Stimulated activated CD4-positive, alpha-beta T cell treated with anti-CD3 and anti-CD28 coated beads, Interleukin-1b, Interleukin-23, amount 100 ng/mL, for 4 hours (primary cell): ENCODE measurements around the gene CGGBP1.
"Not testable (repeated sequence)": the region's sequence is repeated elsewhere in the genome, so short reads cannot be mapped to it uniquely, and the experiment has no call there.

ENCODE experiments used
- DNase-seq, 2 donors: peaks; one replicate each; pipeline ENCODE4 v3.0.0-alpha.2; 2020; ENCODE audit warnings: low read depth in 2 of 2

The CGGBP1 gene

DNA sequence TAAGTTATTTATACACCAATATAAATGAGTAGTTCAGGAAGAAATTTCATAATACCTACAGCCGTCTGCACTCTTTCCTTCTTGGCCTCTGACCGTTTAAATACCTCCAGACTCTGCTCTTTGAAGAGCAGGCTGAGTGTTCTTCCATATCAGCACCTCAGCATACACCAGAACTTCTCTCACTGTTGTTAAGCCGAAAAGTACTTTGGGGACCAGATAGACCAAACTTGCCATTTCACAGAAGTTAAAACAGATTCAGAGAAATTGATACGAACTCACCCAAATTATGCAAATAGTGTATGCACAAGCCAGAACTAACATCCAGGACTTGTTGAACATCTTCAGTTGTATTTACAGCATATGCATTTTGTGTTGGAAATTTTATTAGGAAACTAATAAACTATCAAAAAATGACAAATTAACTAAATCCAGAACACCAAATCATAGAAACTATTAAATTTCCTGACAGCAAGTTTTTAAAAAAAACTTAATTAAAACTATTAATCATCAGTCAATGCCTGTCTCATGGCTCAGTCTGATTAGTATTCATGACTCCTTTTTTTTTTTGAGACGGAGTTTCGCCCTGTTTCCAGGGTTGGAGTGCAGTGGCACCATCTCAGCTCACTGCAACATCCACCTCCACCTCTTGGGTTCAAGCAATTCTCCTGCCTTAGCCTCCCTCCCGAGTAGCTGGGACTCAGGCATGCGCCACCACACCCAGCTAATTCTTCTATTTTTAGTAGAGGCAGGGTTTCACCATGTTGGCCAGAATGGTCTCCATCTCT, 24.1 kb downstream of the CGGBP1 start:
- no peak for DNase-seq

DNA sequence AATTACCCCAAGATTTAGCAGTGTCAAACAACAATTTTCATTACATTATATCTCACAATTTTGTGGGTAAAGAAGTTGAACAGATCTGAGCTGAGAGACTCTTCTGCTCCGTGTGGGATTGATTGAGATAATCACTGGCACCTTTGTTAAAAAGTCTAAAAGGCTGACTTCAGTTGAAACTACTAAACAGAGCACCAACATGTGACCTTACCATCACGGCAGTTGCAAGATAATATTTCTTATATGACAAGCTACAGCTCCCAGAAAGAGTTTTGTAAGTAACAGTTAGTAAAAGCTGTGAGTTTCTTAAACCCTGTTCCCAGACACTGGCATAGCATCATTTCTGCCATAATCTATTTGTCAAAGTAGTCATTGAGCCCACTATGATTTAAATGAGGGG, 25.0 kb downstream of the CGGBP1 start:
- DNase-seq, result no peak

DNA sequence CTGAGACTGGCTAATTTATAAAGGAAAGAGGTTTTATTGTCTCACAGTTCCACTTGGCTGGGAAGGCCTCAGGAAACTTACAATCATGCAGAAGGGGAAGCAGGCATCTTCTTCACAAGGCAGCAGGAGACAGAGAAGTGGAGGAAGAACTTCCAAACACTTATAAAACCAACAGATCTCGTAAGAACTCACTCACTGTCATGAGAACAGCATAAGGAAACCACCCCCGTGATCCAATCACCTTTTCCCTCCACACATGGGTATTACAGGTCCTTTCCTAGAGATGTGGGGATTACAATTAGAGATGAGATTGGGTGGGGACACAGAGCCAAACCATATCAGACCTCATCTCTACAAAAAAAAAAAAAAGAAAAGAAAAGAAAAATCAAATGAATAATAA, 25.7 kb downstream of the CGGBP1 start:
- no peak for DNase-seq

DNA sequence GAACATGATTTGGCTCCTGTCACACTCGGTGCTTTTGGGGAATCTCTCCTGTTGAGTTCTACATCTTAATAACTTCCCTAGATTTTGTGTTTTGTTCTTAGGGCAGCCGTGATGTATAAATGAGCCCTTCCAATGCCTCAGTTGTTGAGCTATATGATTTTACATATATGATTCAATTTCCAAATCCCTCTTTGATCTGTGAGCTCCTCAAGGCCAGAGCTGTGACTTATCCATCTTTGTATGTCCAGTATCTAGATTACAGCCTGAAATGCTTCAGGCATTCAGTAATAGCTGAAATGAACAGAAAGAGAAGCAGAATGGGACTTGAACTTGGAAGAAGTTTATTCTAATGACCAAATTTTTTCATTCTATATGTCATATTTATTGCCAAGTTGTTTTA, 26.6 kb downstream of the CGGBP1 start:
- DNase-seq, result no peak

DNA sequence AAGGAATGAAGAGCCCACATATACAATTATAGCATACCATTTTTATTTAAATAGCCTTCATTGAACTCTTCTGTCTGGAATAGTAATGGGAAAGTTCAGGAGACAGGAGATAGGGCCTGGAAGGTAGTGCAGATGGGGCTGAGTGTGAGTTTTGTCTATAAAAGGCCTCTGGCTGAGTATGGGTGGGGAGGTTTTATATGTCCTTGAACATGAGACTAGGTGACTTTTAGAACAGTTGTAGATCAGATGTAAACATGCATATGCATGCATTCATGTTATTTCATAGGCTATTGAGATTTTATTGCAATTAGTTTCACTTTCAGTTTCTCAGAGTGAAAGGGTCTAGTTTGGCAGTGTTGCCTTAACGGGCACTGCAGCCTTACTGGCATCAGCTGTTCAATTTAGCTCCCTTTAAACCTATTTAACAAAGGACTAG, 27.1 kb downstream of the CGGBP1 start:
- DNase-seq, result no peak

DNA sequence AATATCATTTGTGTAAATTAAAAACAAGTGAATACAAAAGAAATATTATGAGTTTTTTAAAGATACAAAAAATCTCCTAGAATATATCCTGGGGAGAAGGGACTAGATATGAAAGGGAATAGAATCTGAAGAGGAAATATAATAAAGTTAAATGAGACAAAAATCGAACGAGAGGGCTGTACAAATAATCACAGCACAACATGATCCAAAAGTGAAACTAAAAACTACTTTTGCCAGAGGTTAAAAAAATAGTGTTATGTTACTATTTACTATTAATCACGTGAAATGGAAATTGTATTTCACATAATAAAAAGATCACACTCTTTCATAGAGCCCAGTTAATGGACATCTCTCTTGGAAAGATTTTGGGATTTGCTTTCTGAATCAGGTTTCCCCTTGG, 28.6 kb downstream of the CGGBP1 start:
- DNase-seq, result no peak

DNA sequence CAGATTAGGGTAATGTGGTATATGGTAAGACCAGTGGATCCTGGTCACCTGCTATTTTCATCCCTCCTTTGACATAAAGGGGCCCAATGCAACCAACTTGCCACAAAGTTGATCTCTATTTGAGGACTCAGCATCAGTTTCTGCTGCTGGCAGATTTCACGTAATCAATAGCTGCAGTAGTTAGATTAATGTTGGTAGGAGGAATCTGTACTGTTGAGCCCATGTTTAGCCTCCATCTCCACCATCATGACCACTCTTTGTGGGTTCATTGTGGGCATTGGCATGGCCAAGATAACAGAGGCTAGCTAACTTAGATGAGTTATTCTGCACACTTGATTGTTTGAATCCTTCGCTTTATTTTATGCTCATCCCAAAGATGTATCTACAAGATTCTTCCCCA, 29.9 kb downstream of the CGGBP1 start:
- no peak for DNase-seq

DNA sequence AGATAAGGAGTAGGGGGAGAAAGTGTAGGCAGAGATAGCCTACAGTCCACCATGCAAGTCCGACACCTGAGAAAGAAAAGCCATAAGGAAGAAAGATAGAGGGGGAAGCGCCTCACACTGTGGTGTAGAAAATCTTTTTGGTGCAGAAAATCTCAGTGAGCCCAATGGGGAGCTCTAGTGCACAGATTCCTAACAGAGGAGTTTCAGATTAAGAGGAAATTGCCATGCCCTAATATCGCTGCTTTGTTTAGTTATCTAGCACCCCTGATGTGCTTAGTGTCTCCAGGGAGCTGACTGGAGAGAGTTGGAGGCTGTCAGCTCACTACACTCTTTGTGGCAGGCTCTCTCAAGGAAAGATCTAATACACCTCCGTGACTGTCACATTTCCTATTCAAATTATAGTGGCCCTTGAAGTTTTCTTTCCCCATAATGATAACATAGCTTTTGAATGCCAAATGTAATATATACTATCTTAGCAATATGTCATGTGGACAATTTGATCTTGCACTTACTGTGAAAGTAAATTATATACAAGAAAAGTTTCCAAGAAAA, 33.7 kb downstream of the CGGBP1 start:
- DNase-seq, result no peak

DNA sequence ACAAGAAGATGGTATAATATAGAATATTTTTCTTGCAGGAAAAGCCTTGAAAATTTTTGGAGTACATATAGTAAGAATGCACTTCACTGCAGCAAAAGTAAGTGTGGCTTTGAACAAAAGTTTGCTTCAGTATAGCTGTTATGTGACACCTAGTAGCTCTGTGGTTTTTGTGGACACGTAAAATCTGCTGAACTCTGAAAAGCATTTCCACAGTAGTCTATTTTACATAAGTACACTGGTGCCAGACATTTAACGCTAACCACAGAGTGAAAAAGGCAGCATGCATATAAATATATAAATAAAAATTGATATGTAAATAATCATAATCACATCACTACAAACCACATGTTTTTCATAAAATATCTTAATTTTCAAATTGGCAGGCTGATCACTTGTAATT, 39.8 kb downstream of the CGGBP1 start:
- DNase-seq, result no peak

DNA sequence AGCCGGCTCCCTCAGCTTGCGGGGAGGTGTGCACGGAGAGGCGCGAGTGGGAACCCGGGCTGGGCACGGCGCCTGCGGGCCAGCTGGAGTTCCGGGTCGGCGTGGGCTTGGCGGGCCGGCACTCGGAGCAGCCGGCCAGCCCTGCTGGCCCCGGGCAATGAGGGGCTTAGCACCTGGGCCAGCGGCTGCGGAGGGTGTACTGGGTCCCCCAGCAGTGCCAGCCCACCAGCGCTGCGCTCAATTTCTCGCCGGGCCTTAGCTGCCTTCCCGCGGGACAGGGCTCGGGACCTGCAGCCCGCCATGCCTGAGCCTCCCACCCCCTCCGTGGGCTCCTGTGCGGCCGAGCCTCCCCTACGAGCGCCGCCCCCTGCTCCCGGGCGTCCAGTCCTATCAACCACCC, 43.1 kb downstream of the CGGBP1 start:
- not testable (repeated sequence) for DNase-seq

DNA sequence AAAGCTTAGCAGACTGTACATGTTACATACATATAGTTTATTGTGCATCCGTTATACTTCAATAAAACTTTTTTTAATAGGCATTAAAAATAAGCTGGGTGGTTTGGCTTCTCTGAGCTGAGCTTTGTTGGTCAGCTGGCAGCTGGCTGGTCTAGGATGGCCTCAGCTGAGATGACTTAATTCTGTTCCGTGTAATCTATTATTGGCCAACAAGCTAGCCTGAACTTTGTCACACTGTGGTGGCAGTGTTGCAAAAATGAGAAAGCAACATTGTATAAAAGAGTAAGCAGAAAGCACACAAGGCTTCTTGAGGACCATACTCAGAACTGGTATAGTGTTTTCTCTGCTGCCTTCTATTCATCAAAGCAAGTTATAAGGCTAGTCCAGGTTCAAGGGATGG, 45.2 kb downstream of the CGGBP1 start:
- no peak for DNase-seq

DNA sequence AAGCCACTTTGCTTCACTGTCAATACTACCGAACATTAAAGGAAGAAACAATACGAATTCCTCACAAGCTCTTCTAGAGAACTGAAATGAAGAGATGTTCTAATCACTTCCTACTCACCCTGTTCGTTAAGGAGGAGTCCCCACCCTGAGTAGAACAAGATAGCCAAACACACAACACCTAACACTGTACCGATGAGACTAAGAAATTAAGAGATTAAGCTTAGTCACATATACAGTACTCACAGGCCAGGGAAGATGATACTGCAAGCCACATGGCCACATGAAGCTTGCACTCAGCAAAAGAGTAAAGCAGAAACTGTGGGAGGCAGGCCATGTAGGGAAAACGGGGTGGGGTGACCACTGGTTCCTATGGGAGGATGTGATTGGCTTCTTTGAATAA, 48.0 kb downstream of the CGGBP1 start:
- no peak for DNase-seq

DNA sequence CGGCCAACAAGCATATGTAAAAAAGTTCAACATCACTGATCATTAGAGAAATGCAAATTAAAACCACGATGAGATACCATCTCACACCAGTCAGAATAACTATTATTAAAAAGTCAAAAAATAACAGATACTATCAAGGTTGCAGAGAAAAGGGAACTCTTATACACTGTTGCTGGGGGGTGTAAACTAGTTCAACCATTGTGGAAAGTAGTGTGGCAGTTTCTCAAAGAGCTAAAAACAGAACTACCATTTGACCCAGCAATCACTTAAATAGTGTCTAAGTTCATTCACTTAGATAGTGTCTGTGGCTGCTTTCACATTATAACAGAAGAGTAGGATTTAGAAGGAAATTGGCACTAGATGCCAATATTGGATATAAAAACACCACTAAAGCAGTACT, 49.7 kb downstream of the CGGBP1 start:
- DNase-seq, result no peak

DNA sequence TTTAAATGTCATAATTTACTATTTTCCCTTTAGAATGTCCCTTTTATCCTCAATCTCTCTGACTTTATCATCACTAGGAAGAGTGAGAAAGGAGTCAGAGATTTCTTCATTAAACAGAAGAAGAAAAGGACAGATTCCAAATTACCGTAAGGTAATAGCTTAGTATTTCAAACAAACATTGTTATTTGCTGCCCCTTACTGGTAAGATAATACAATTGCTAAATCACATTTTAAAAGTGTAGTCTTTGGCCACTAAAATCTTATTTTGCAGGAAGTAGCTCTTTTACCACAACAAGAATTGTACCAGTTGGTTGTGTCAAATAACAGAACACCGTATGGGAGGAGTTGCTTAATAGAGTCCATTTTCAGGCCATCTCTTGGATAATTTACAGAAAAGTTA, 53.7 kb downstream of the CGGBP1 start:
- DNase-seq, result no peak

DNA sequence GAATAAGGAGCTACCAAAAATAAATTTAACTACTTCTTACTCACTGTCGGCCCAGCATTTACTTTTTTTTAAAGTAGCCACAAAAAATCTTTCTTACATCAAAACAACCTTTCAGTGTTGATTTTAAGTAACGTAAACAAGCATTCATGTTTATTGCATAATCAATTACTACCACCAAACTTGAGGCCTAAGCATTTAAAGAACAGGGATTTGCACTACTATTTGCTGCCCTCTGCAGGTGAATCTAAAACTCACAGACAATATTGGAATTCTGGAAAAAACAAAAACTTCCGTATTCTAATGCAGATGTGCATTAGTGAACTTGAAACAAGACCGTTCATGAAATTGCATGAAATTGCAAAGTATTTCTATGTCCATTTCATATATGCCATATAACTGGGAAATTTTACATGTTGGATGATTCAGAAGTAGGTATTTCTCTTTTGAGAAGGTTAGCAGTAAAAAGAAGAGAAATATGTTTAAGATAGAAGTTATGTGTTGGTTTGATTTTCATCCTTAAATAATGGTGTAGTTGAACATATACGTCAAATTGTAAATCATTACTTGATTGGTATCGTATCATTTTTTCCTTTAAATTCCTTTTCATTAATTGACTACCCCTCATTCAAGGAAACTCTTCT, 55.6 kb downstream of the CGGBP1 start:
- no peak for DNase-seq

DNA sequence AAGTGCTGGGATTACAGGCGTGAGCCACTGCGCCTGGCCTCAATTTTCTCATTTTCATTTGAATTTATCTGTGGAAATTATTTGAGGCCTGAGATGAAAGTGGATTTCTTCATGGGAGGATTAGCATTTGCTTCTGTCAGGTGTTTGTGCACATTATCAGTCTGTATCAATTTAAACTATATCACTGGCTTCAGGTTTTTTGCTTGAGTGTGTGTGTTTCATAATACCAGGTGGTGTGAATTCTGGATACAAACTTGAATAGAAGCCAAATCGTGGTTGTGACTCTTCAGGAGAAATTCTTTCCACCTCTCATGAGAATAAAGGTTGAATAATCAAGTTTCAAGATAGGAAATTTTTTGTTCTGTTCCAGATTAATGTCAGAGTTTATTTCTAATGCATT, 56.4 kb downstream of the CGGBP1 start:
- no peak for DNase-seq
